ENCODE results near the gene KAZN.

The KAZN gene

DNA sequence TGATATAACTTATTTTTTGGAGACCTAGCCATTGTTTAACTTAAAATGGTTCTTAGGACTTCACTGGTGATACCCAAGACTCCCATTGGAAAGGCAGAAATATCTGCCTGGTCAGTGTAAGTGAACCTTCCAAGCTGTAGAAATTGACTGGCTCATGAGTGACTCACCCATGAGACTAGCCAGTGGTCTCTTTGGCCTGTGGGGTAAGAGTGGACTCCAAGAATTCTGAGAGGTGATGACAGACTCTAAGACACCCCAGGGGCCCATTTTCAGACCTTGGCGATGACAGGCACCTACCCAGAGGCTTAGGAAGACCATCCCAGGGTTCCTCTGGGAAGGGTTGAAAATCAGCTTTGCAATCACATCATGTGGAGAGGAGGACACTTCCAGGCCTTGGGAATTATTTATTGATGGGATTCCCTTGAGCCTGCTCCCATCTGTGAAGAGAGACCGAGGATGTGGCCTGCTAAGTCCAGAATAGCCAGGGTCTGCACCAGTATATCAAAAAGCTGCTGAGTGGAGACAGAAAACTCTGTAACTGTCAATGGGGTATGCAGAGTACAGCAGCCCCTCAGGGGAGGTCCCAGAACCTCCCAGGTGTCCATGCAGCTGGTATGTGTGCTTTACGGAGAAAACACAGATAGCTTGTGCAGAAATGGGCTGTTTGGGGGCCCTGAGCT, 78.9 kb downstream of the KAZN start:
- H4K20me1 ChIP-seq (ENCODE audit: insufficient read depth, low read length) = no peaks in the 10 kb centered on the region
- H3K27ac ChIP-seq (ENCODE audit: low read length) = no peak overlapping the region
- H3K9me2 ChIP-seq (replicated peaks; ENCODE audit: insufficient read depth, low read length) = no peaks in the 10 kb centered on the region
- H3F3A ChIP-seq (ENCODE audit: insufficient read depth, low read length) = no peaks in the 10 kb centered on the region
- no peak overlapping the region for H3K9ac ChIP-seq (ENCODE audit: low read length)
- no peaks in the 10 kb centered on the region for H3K9me3 ChIP-seq (replicated peaks; ENCODE audit: insufficient read depth, low read length)
- no peaks in the 10 kb centered on the region for H3K4me1 ChIP-seq (ENCODE audit: low read length)
- H3K4me3 ChIP-seq (ENCODE audit: low read length) = no peak overlapping the region
- H3K27me3 ChIP-seq (replicated peaks; ENCODE audit: insufficient read depth, low read length) = no peaks in the 10 kb centered on the region
- H3K36me3 ChIP-seq (replicated peaks; ENCODE audit: insufficient read depth, low read length) = no peaks in the 10 kb centered on the region
- no peak for DNase-seq
- no peak overlapping the region for H2AFZ ChIP-seq (ENCODE audit: low read length)
- no peak overlapping the region for H3K4me2 ChIP-seq (ENCODE audit: low read depth, low read length)
- TF ChIP-seq EZH2 (optimal IDR thresholded peaks at IDR 0.05; ENCODE audit: low read depth, low read length) (no peak), EZH2phosphoT487 (IDR thresholded peaks at IDR 0.05; ENCODE audit: low read length) (no peak)
- TF ChIP-seq, protein P1, sequence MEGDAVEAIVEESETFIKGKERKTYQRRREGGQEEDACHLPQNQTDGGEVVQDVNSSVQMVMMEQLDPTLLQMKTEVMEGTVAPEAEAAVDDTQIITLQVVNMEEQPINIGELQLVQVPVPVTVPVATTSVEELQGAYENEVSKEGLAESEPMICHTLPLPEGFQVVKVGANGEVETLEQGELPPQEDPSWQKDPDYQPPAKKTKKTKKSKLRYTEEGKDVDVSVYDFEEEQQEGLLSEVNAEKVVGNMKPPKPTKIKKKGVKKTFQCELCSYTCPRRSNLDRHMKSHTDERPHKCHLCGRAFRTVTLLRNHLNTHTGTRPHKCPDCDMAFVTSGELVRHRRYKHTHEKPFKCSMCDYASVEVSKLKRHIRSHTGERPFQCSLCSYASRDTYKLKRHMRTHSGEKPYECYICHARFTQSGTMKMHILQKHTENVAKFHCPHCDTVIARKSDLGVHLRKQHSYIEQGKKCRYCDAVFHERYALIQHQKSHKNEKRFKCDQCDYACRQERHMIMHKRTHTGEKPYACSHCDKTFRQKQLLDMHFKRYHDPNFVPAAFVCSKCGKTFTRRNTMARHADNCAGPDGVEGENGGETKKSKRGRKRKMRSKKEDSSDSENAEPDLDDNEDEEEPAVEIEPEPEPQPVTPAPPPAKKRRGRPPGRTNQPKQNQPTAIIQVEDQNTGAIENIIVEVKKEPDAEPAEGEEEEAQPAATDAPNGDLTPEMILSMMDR (IDR thresholded peaks at IDR 0.05; ENCODE audit: low read length) = no peak
- H3K79me2 ChIP-seq (ENCODE audit: low read length) = no peaks in the 10 kb centered on the region

DNA sequence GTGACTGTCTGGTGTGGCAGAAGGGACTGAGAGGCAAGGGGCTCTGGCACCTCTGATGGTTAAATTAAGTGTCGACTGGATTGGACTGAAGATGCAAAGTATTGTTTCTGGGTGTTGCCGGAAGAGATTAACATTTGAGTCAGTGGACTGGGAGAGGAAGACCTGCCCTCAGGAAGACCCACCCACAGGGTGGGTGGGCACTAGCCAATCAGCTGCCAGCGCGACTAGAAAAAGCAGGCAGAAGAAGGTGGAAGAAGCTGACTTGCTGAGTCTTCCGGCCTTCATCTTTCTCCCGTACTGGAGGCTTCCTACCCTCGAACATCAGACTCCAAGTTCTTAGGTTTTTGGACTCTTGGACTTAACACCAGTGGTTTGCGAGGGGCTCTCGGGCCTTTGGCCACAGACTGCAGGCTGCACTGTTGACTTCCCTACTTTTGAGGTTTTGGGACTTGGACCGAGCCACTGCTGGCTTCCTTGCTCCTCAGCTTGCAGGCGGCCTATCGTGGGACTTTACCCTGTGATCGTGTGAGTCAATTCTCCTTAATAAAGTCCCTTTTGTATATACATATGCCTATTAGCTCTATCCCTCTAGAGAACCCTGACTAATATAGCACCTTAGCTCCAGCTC, 79.6 kb downstream of the KAZN start:
- no peak overlapping the region for H3K27ac ChIP-seq (ENCODE audit: low read length)
- H3F3A ChIP-seq (ENCODE audit: insufficient read depth, low read length) = no peaks in the 10 kb centered on the region
- no peaks in the 10 kb centered on the region for H3K36me3 ChIP-seq (replicated peaks; ENCODE audit: insufficient read depth, low read length)
- no peaks in the 10 kb centered on the region for H3K9me2 ChIP-seq (replicated peaks; ENCODE audit: insufficient read depth, low read length)
- no peak overlapping the region for H3K4me3 ChIP-seq (ENCODE audit: low read length)
- no peaks in the 10 kb centered on the region for H3K79me2 ChIP-seq (ENCODE audit: low read length)
- H4K20me1 ChIP-seq (ENCODE audit: insufficient read depth, low read length) = no peaks in the 10 kb centered on the region
- no peak overlapping the region for H2AFZ ChIP-seq (ENCODE audit: low read length)
- no peaks in the 10 kb centered on the region for H3K9me3 ChIP-seq (replicated peaks; ENCODE audit: insufficient read depth, low read length)
- no peak overlapping the region for H3K4me2 ChIP-seq (ENCODE audit: low read depth, low read length)
- TF ChIP-seq, protein P1 (IDR thresholded peaks at IDR 0.05; ENCODE audit: low read length) = no peak
- TF ChIP-seq EZH2 (optimal IDR thresholded peaks at IDR 0.05; ENCODE audit: low read depth, low read length) (no peak), EZH2phosphoT487 (IDR thresholded peaks at IDR 0.05; ENCODE audit: low read length) (no peak)
- no peak for DNase-seq
- no peaks in the 10 kb centered on the region for H3K4me1 ChIP-seq (ENCODE audit: low read length)
- H3K27me3 ChIP-seq (replicated peaks; ENCODE audit: insufficient read depth, low read length) = no peaks in the 10 kb centered on the region
- H3K9ac ChIP-seq (ENCODE audit: low read length) = no peak overlapping the region

DNA sequence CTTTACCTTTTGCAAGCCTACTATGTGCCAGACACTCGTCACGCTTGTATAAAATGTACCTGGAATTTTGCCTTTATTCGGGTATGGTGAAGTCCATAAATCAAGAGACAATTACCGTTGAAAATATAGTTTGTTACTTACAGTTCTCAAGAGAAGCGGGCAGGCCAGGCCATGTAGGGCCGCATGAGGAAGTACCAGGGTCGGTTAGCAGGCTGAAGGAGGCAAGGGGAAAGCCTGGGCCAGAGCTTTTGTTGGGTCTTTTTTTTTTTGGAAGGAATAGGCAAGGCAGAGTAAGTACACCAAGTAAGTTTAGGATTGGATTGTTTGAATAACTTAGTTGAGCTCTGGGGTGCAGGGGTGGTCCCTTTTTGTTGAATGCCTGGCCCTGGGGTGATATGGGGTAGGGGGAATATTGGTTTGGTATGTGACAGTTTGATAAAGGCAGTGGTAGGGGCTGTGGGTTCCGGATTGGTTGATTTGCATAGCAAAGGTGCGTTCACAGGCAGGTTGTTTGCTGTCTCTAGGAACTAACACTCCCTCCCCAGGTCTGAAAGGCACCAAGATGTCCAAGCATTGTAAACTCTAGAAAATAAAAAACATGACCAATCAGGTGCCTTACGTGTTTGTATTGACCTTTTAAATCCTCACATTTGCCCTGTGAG, 80.7 kb downstream of the KAZN start:
- Histone ChIP-seq H3K4me1 (ENCODE audit: low read length) (no peaks in the 10 kb centered on the region), H2AFZ (ENCODE audit: low read length) (no peak overlapping the region), H3K4me3 (ENCODE audit: low read length) (no peak overlapping the region), H3K27ac (ENCODE audit: low read length) (no peak overlapping the region), H3K9ac (ENCODE audit: low read length) (no peak overlapping the region), H3K36me3 (replicated peaks; ENCODE audit: insufficient read depth, low read length) (no peaks in the 10 kb centered on the region), H3K79me2 (ENCODE audit: low read length) (no peaks in the 10 kb centered on the region), H3K9me2 (replicated peaks; ENCODE audit: insufficient read depth, low read length) (no peaks in the 10 kb centered on the region), H3K4me2 (ENCODE audit: low read depth, low read length) (no peak overlapping the region), H4K20me1 (ENCODE audit: insufficient read depth, low read length) (no peaks in the 10 kb centered on the region), H3K9me3 (replicated peaks; ENCODE audit: insufficient read depth, low read length) (no peaks in the 10 kb centered on the region), H3K27me3 (replicated peaks; ENCODE audit: insufficient read depth, low read length) (no peaks in the 10 kb centered on the region), H3F3A (ENCODE audit: insufficient read depth, low read length) (no peaks in the 10 kb centered on the region)
- TF ChIP-seq, protein P1 (IDR thresholded peaks at IDR 0.05; ENCODE audit: low read length) = no peak
- TF ChIP-seq EZH2 (optimal IDR thresholded peaks at IDR 0.05; ENCODE audit: low read depth, low read length) = no peak
- DNase-seq = no peak

Measured in MM.1S (cell line).